ENCODE measurements around the gene COX8C. TPM values are rescaled to one million over a fixed set of nuclear protein-coding genes. Genes with fewer than 3 reads are reported as not detected.

The COX8C gene
- total RNA-seq, 1 donor from 2014 or later, result not detected

GRCh38 chr14:93329965-93330608, 16.9 kb upstream of the COX8C start:
- Mint-ChIP-seq H3K4me1 (ENCODE audit: low read depth) (peaks cover 30% of the 10 kb centered on the region), H3K27ac (no peak overlapping the region), H3K9me3 (no peaks in the 10 kb centered on the region), H3K27me3 (ENCODE audit: low read depth) (no peaks in the 10 kb centered on the region), H3K36me3 (ENCODE audit: low read depth) (peaks cover 2% of the 10 kb centered on the region), H3K4me3 (ENCODE audit: low read depth) (no peak overlapping the region)
- no peak for DNase-seq (ENCODE audit: low spot score)
- intact Hi-C loops (cut with micrococcal nuclease), result loop anchor here (10.0 kb wide), 1 partner anchor 215 kb away; the partner anchor contains the start of gene ITPK1

GRCh38 chr14:93330609-93331000, 16.4 kb upstream of the COX8C start:
- no peak for DNase-seq (ENCODE audit: low spot score)
- intact Hi-C loops (cut with micrococcal nuclease), result loop anchor here (10.0 kb wide), 1 partner anchor 216 kb away; the partner anchor contains the start of gene ITPK1
- Mint-ChIP-seq H3K4me1 (ENCODE audit: low read depth) (peaks cover 30% of the 10 kb centered on the region), H3K27me3 (ENCODE audit: low read depth) (no peaks in the 10 kb centered on the region), H3K9me3 (no peaks in the 10 kb centered on the region), H3K27ac (no peak overlapping the region), H3K36me3 (ENCODE audit: low read depth) (peaks cover 2% of the 10 kb centered on the region), H3K4me3 (ENCODE audit: low read depth) (peak overlapping the region; percentile 89)

- peak overlapping the region; percentile 89 for H3K4me3 Mint-ChIP-seq (ENCODE audit: low read depth)
- H3K9me3 Mint-ChIP-seq, result no peaks in the 10 kb centered on the region
- no peak overlapping the region for H3K27ac Mint-ChIP-seq
- peaks cover 30% of the 10 kb centered on the region for H3K4me1 Mint-ChIP-seq (ENCODE audit: low read depth)
- no peaks in the 10 kb centered on the region for H3K27me3 Mint-ChIP-seq (ENCODE audit: low read depth)
- DNase-seq (ENCODE audit: low spot score), result no peak
- intact Hi-C loops (cut with micrococcal nuclease), result loop anchor here (10.0 kb wide), 1 partner anchor 216 kb away; the partner anchor contains the start of gene ITPK1
- H3K36me3 Mint-ChIP-seq (ENCODE audit: low read depth), result peaks cover 2% of the 10 kb centered on the region
These were observed 15.8 kb upstream of the COX8C start for GRCh38 chr14:93331002-93331727.

GRCh38 chr14:93331728-93332396, 15.1 kb upstream of the COX8C start:
- H3K9me3 Mint-ChIP-seq, result peaks cover 3% of the 10 kb centered on the region
- no peak for DNase-seq (ENCODE audit: low spot score)
- H3K36me3 Mint-ChIP-seq (ENCODE audit: low read depth), result peaks cover 2% of the 10 kb centered on the region
- H3K27me3 Mint-ChIP-seq (ENCODE audit: low read depth), result no peaks in the 10 kb centered on the region
- H3K4me1 Mint-ChIP-seq (ENCODE audit: low read depth), result peaks cover 30% of the 10 kb centered on the region
- H3K27ac Mint-ChIP-seq, result peak overlapping the region; percentile 79
- peak overlapping the region; percentile 89 for H3K4me3 Mint-ChIP-seq (ENCODE audit: low read depth)
- intact Hi-C loops (cut with micrococcal nuclease), result loop anchor here (10.0 kb wide), 1 partner anchor 217 kb away; the partner anchor contains the start of gene ITPK1

GRCh38 chr14:93332397-93332852, 14.6 kb upstream of the COX8C start:
- H3K9me3 Mint-ChIP-seq, result peaks cover 8% of the 10 kb centered on the region
- intact Hi-C loops (cut with micrococcal nuclease), result loop anchor here (10.0 kb wide), 1 partner anchor 218 kb away; the partner anchor contains the start of gene ITPK1
- H3K36me3 Mint-ChIP-seq (ENCODE audit: low read depth), result peaks cover 2% of the 10 kb centered on the region
- peak; percentile 37 for DNase-seq (ENCODE audit: low spot score)
- peak overlapping the region; percentile 89 for H3K4me3 Mint-ChIP-seq (ENCODE audit: low read depth)
- no peaks in the 10 kb centered on the region for H3K27me3 Mint-ChIP-seq (ENCODE audit: low read depth)
- H3K4me1 Mint-ChIP-seq (ENCODE audit: low read depth), result peaks cover 30% of the 10 kb centered on the region
- no peak overlapping the region for H3K27ac Mint-ChIP-seq

GRCh38 chr14:93332853-93333630, 13.9 kb upstream of the COX8C start, which contains the start of gene BTBD7:
Gene BTBD7, minus strand, starts transcription at chr14:93333036. Its CDS starts 36,985 bp downstream, at chr14:93296051.
- Mint-ChIP-seq H3K4me3 (ENCODE audit: low read depth) (peak within 1 kb of the TSS; percentile 89), H3K27me3 (ENCODE audit: low read depth) (no peaks in the 10 kb centered on the region), H3K36me3 (ENCODE audit: low read depth) (peaks cover 2% of the 10 kb centered on the region), H3K9me3 (peaks cover 9% of the 10 kb centered on the region), H3K27ac (peak within 1 kb of the TSS; percentile 92), H3K4me1 (ENCODE audit: low read depth) (peaks cover 30% of the 10 kb centered on the region)
- intact Hi-C loops (cut with micrococcal nuclease), result loop anchor here (1.0 to 10.0 kb wide), 2 partner anchors 126 to 218 kb away; partner anchors contain the start of genes GON7, ITPK1 and UBR7
- DNase-seq (ENCODE audit: low spot score), result peak; percentile 92

- peaks cover 30% of the 10 kb centered on the region for H3K4me1 Mint-ChIP-seq (ENCODE audit: low read depth)
- peaks cover 9% of the 10 kb centered on the region for H3K9me3 Mint-ChIP-seq
- H3K27ac Mint-ChIP-seq, result peak overlapping the region; percentile 92
- H3K27me3 Mint-ChIP-seq (ENCODE audit: low read depth), result no peaks in the 10 kb centered on the region
- H3K36me3 Mint-ChIP-seq (ENCODE audit: low read depth), result peaks cover 2% of the 10 kb centered on the region
- intact Hi-C loops (cut with micrococcal nuclease), result loop anchor here (1.0 to 10.0 kb wide), 2 partner anchors 126 to 219 kb away; partner anchors contain the start of genes GON7, ITPK1 and UBR7
- DNase-seq (ENCODE audit: low spot score), result no peak
- H3K4me3 Mint-ChIP-seq (ENCODE audit: low read depth), result peak overlapping the region; percentile 85
These were observed 13.3 kb upstream of the COX8C start for GRCh38 chr14:93333631-93334103.

GRCh38 chr14:93337143-93337753, 9.7 kb upstream of the COX8C start:
- Mint-ChIP-seq H3K9me3 (peaks cover 12% of the 10 kb centered on the region), H3K4me3 (ENCODE audit: low read depth) (no peak overlapping the region), H3K27me3 (ENCODE audit: low read depth) (no peaks in the 10 kb centered on the region), H3K27ac (no peak overlapping the region), H3K36me3 (ENCODE audit: low read depth) (no peaks in the 10 kb centered on the region), H3K4me1 (ENCODE audit: low read depth) (peaks cover 6% of the 10 kb centered on the region)
- intact Hi-C loops (cut with micrococcal nuclease), result loop anchor here (10.0 kb wide), 1 partner anchor 222 kb away; the partner anchor contains the start of gene ITPK1
- no peak for DNase-seq (ENCODE audit: low spot score)

- H3K4me1 Mint-ChIP-seq (ENCODE audit: low read depth), result peaks cover 6% of the 10 kb centered on the region
- intact Hi-C loops (cut with micrococcal nuclease), result loop anchor here (10.0 kb wide), 1 partner anchor 223 kb away; the partner anchor contains the start of gene ITPK1
- DNase-seq (ENCODE audit: low spot score), result no peak
These were observed 9.1 kb upstream of the COX8C start for GRCh38 chr14:93337884-93338283.

GRCh38 chr14:93343266-93343665, 3.7 kb upstream of the COX8C start:
- H3K4me1 Mint-ChIP-seq (ENCODE audit: low read depth), result no peaks in the 10 kb centered on the region
- intact Hi-C loops (cut with micrococcal nuclease), result no loop called here
- H3K36me3 Mint-ChIP-seq (ENCODE audit: low read depth), result no peaks in the 10 kb centered on the region
- DNase-seq (ENCODE audit: low spot score), result no peak
- no peak overlapping the region for H3K27ac Mint-ChIP-seq
- H3K9me3 Mint-ChIP-seq, result peaks cover 8% of the 10 kb centered on the region
- H3K27me3 Mint-ChIP-seq (ENCODE audit: low read depth), result no peaks in the 10 kb centered on the region
- no peak overlapping the region for H3K4me3 Mint-ChIP-seq (ENCODE audit: low read depth)

More at GRCh38 chr14:93337884-93338283, 9.1 kb upstream of the COX8C start:
- H3K4me3 Mint-ChIP-seq (ENCODE audit: low read depth), result no peak overlapping the region
- H3K27ac Mint-ChIP-seq, result no peak overlapping the region
- peaks cover 17% of the 10 kb centered on the region for H3K9me3 Mint-ChIP-seq
- no peaks in the 10 kb centered on the region for H3K36me3 Mint-ChIP-seq (ENCODE audit: low read depth)
- no peaks in the 10 kb centered on the region for H3K27me3 Mint-ChIP-seq (ENCODE audit: low read depth)

- Mint-ChIP-seq H3K27ac (no peak overlapping the region), H3K4me3 (ENCODE audit: low read depth) (no peak overlapping the region), H3K4me1 (ENCODE audit: low read depth) (no peaks in the 10 kb centered on the region), H3K36me3 (ENCODE audit: low read depth) (no peaks in the 10 kb centered on the region), H3K9me3 (peaks cover 8% of the 10 kb centered on the region), H3K27me3 (ENCODE audit: low read depth) (no peaks in the 10 kb centered on the region)
- no peak for DNase-seq (ENCODE audit: low spot score)
- intact Hi-C loops (cut with micrococcal nuclease), result no loop called here
These were observed 3.2 kb upstream of the COX8C start for GRCh38 chr14:93343797-93344196.

Data from activated T-helper 2 cell treated with anti-CD3 and anti-CD28 coated beads, Interferon-gamma antibody, Interleukin-2, Interleukin-4, amounts not matched to agents 10 μg/mL and 5 μg/mL and 100 μg/mL, durations not matched to agents 14 hours and 24 hours and 36 hours (primary cell).